Tibial nerve (tissue), 3 donors: Measurements from ENCODE around the gene HSPG2.

Source experiments
- POLR2A ChIP-seq, 2 donors: fragments of 450-650 bp; IDR thresholded peaks; one replicate each; pipeline ENCODE4 v1.6.1; 2017; ENCODE audit warnings: antibody characterized with exemption in 2 of 2, mild to moderate bottlenecking in 2 of 2, moderate library complexity in 2 of 2
- TF ChIP-seq, protein P1 (sequence below), 5 experiments: fragments of 200-600 bp in 3 of 5; fragments of 450-650 bp in 2 of 5; sonication (generic) in 3 of 5; IDR thresholded peaks; one replicate each; pipeline ENCODE4 v1.5.1; 2016 to 2019; ENCODE audit warnings: antibody characterized with exemption in 5 of 5, mild to moderate bottlenecking in 3 of 5, moderate library complexity in 2 of 5

DNA sequence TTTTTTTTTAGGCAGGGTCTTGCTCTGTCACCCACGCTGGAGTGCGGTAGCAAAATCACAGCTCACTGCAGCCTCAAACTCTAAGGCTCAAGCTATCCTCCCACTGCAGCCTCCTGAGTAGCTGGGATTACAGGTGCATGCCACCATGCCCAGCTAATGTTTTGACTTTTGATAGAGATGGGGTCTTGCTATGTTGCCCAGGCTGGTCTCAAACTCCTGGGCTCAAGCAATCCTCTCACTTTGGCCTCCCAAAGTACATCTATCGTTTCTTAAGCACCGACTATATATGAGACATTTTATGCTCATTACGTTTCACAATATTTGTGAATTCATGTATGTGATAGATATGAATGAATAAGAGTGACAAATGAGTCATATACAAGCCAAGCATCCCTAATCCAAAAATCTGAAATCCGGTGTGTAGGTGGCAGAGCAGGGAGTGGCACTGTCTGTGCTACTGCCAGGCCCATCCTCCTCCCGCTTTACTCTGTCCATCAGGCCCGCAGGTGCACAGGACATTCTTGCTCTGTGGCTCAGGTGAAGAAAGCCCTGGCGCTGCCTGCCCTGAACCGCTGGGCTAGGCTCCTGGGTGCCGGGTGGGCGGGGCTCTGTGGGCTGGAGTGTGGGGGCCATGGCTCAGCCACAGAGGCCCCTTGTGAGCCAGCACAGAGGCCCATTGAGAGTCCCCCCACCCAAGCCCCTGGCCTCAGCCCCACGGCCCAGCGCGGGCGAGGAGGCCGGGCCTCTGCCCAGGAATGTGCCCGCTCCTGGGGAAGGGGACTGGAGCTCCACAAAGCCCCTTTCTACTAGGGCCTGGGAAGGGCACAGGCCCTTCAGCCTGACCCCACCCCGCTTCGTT lies 45.3 kb downstream of the HSPG2 start:
- TF ChIP-seq POLR2A (IDR thresholded peaks at IDR 0.05): no peak
- TF ChIP-seq, protein P1, sequence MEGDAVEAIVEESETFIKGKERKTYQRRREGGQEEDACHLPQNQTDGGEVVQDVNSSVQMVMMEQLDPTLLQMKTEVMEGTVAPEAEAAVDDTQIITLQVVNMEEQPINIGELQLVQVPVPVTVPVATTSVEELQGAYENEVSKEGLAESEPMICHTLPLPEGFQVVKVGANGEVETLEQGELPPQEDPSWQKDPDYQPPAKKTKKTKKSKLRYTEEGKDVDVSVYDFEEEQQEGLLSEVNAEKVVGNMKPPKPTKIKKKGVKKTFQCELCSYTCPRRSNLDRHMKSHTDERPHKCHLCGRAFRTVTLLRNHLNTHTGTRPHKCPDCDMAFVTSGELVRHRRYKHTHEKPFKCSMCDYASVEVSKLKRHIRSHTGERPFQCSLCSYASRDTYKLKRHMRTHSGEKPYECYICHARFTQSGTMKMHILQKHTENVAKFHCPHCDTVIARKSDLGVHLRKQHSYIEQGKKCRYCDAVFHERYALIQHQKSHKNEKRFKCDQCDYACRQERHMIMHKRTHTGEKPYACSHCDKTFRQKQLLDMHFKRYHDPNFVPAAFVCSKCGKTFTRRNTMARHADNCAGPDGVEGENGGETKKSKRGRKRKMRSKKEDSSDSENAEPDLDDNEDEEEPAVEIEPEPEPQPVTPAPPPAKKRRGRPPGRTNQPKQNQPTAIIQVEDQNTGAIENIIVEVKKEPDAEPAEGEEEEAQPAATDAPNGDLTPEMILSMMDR (IDR thresholded peaks at IDR 0.05): no peak
